NOMO-1 treated with dmso at 0.1 percent for 144 hours (cell line): ENCODE results near the gene TPSG1.
"Not testable (repeated sequence)": the region's sequence is repeated elsewhere in the genome, so short reads cannot be mapped to it uniquely, and the experiment has no call there.

Experiments used
- DNase-seq: peaks from one replicate; lab custom pipeline; 2025; ENCODE audit not compliant: unreplicated experiment; lab: John Stamatoyannopoulos, UW

Gene TPSG1

DNA sequence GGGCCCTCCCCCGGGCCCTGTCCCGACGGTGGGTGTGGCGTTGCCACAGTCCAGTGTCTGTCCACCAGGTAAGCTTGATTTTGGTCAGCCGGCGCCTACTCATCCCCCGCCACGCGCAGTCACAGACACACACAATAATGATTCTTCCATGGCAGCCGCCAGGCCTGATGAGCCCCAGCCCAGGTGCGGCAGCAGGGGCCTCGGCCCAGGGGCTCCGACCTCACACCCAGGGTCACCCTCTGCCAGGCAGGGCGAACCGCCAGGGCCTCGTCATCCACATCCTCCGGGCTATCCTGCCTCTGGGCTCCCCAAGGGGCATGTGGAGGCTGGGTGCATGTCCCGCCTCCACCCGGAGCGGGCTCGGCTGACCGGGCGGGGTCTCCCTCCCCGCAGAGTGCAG, 7.5 kb downstream of the TPSG1 start:
- DNase-seq = no peak

DNA sequence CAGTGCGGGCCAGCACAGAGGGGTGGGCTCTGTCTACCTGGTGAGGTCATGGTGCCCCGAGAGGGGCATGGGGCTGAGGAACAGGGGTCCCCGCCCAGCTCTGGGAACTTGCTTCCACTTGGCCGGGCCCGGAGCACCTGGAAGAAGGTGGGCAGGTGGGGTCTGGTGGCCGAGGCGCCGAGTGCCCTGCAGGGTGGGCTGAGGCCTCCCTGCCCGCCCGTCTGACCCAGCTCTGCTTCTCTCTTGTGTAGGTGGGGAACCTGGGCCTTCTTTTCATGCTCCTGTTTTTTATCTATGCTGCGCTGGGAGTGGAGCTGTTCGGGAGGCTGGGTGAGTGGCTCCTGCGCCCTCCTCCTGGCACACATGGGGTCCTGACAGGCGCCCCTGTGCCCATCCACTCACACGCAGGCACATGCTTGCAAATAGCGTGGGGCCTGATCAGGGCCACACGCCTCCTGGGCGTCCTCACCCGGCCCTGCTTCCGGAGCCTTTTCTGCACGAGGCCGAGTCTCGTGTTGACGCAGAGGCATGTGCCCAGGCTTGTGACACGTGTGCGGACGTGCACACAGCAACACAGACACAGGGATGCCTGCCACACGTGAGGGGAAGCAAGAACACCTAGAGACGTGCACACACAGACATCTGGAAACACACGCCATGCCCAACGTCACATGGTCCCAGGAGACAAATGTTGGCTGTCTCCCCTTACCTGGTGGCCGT, 8.2 kb downstream of the TPSG1 start:
- DNase-seq = no peak

DNA sequence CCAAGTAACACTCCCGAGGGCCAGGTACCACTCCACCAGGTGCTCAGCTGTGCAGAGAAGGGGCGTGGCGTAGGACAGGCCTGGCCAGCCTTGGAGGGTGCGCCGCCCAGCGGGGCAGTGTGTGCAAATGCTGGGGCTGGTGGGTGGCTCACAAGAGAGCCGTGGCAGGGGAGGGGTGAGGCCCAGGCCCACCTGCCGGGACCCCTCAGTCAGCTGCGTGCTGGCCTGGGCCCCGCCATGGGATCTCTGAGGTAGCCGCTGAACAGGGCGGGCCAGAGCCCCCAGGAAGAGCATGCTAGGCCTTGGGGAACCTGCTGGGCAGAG, 8.8 kb downstream of the TPSG1 start:
- no peak for DNase-seq

DNA sequence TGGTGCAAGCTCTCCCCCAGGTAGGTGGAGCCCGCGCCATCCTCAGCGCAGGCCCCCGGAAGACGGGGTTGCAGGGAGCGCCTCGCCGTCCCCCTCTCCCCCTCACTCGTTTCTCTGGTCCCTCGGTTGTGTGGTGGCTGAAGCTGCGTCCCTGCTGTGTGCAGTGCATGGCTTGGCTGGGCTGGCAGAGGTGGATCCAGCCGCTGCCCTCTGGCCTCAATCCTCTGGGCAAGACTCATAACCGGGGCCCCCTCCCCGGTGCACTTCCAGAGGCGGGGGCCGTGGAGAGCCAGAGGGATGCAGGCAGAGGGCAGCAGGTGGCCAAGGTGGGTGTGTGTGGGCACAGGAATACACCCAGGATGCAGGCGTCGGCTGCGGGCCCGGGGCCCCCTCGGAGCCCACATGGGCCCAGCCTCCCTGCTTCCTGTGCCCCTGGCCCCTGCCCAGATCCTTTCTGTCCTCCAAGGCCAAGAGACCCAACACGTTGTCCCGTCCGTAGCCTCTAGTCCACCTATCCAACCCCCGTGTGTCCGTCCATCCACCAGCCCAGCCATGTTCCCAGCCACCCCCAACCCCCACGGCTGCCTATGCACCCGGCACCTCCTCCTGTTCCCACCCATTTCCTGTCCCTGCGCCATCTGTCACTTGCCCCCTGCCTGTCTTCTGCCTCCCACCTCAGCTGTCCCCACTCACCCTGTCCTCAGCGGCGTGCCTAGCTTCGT, 9.3 kb downstream of the TPSG1 start:
- no peak for DNase-seq

DNA sequence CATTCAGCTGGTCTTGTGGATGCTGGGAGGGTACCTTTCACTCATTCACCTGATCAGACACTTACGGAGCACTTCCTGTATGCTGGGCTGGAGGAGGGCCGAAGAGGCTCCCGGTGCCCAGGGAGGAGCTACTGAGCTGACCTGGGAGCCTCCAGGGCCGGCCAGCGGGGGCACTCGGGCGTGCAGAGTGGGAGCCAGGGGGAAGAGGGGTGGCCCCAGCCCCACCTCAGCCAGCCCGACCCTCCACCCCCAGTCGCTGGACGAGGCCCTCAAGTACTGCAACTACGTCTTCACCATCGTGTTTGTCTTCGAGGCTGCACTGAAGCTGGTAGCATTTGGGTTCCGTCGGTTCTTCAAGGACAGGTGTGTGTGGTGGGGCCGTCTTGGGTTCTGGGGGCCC, 10.3 kb downstream of the TPSG1 start:
- no peak for DNase-seq

DNA sequence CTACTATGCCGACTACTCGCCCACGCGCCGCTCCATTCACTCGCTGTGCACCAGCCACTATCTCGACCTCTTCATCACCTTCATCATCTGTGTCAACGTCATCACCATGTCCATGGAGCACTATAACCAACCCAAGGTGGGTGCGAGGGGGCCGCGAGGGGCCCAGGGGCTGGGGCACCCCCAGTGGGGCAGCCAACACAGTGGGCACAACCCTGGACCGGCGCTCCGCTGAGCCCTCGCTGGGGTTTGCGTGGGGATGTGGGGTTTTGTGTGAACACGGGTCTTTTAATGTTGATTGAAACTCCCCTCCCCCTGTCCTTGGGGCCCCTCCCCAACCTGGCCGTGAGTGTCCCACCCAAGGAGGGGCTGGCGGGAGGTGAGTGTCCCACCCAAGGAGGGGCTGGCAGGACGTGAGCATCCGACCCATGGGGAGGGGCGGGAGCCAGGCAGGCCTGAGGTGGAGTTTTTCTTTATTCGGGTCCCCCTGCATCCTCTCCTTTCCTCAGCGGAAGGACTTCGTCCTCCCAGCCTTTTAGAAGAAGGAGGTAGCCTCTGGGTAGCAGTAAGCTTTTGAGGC, 11.2 kb downstream of the TPSG1 start:
- no peak for DNase-seq

DNA sequence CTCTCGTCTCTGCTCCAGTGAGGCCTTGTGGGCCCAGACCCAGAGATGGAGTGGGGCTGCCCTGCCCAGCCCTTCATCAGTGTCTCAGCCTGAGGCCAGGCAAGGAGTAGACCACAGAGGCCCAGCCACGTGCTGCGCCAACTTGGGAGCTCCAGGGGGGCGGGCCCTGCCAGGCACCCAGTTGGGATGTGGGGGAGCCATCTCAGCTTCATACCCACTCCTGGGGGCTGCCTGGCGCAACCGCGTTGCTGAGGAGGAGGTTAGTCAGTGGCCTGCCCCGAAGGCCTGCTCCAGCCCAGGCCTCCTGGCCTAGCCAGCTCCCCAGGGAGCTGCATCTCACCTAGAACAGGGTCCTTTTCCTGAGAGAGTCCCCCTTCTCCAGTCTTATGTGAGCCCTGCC, 11.8 kb downstream of the TPSG1 start:
- no peak for DNase-seq

DNA sequence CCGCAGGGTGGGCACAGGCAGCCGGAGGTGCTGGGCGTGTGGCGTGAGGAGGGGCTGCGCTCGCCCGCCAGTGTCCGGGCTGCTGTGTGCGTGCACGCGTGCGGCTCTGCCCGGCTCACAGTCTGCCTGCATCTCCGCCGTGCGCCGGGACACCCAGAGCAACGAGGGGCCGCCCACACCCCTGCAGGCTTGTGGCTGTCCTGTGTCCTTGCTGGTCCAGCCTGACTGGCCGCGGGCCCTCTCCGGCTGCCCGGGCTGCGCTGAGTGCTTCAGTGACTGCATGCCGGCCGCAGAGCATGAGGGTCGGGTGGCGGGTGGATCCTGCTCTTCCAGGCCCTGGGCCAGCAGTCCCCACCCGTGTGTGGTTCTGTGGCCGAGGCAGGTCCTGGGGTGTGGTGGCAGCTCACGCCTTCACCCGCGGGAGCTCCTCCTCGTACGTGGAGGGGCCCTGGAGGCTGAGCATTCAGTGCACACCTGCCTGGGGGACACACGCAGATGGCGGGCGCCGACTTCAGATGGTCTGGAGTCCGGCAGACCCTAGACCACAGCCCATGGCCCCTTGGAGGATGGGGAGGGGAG, 12.4 kb downstream of the TPSG1 start:
- DNase-seq = no peak

DNA sequence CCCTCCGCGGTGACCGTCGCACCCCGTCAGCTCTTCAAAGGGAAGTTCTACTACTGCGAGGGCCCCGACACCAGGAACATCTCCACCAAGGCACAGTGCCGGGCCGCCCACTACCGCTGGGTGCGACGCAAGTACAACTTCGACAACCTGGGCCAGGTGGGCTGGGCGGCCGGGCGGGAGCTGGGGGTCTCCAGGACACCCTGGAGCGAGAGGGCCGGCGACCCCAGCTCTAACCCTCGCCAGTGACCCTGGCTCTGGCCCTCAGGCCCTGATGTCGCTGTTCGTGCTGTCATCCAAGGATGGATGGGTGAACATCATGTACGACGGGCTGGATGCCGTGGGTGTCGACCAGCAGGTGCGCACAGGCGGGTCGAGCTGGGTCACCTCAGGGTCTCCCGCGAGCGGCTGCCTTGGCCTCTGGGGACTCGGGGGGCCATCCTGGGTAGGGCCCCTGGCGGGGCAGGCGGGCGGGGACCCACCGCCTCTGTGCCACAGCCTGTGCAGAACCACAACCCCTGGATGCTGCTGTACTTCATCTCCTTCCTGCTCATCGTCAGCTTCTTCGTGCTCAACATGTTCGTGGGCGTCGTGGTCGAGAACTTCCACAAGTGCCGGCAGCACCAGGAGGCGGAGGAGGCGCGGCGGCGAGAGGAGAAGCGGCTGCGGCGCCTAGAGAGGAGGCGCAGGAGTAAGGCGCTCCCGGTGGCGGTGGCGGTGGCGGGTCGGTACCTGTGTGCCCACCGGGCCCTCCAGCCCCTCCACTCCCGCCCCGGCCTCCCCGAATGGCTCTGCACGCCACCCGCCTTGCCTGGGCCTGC, 13.4 kb downstream of the TPSG1 start:
- no peak for DNase-seq

DNA sequence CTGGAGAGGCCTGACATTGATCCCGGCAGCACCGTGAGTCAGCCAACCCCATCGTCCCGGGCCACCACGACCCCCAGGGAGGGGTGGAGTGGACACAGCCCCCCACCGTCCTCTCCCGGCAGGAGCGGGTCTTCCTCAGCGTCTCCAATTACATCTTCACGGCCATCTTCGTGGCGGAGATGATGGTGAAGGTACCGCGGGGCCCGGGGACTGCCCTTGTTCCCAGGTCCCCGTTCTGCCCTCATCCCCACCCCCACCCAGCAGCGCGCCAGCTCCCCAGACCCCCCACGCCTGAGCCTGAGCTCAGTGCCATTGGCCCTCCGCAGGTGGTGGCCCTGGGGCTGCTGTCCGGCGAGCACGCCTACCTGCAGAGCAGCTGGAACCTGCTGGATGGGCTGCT, 14.6 kb downstream of the TPSG1 start:
- DNase-seq = no peak

DNA sequence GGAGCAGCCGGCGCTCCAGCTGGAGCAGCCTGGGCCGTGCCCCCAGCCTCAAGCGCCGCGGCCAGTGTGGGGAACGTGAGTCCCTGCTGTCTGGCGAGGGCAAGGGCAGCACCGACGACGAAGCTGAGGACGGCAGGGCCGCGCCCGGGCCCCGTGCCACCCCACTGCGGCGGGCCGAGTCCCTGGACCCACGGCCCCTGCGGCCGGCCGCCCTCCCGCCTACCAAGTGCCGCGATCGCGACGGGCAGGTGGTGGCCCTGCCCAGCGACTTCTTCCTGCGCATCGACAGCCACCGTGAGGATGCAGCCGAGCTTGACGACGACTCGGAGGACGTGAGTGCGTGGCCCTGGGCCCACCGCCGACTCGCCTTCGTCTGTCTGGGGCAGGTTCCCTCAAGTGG, 16.0 kb downstream of the TPSG1 start:
- no peak for DNase-seq

DNA sequence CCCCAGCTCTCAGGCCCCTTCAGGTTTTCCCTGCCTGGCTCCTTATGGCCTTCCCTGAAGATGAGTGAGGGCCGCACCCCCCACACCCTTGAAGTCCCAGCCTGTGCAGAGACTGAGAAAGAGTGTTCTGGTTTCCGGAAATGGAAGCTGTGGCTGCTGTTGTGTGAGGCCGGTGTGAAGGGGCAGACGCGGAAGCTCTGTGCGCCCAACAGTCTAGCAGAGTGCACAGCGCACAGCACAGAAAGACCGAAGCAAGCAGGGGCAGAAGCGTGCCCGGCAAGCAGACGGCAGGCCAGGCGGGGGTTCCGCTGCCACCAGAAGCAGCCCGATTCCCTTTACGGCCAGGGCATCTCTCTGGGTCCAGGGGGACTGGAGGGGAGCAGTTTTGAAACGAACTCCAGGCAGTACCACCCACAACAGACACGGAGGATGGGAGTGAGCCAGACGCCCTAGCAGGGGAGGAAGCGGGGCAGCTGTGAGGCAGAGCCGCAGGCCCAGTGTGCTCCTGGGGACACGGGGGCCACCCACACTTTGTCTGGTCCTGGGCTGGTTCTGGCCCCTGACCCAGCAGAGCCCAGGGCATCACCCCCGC, 16.7 kb downstream of the TPSG1 start:
- no peak for DNase-seq

DNA sequence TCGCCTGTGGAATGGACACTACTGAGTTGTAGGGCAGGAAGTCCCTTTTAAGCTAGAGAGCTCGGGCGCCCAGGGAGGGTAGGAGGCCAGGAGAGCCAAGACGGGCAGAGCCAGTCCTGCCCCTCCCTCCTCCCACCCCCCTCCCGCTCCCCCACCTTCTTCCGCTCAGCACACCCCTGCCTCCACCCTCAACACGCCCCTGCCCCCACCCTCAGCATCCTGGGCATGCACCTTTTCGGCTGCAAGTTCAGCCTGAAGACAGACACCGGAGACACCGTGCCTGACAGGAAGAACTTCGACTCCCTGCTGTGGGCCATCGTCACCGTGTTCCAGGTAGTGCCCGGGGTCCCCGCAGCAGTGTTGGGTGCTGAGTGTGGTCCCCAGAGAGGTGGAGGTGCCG, 18.3 kb downstream of the TPSG1 start:
- DNase-seq = no peak

DNA sequence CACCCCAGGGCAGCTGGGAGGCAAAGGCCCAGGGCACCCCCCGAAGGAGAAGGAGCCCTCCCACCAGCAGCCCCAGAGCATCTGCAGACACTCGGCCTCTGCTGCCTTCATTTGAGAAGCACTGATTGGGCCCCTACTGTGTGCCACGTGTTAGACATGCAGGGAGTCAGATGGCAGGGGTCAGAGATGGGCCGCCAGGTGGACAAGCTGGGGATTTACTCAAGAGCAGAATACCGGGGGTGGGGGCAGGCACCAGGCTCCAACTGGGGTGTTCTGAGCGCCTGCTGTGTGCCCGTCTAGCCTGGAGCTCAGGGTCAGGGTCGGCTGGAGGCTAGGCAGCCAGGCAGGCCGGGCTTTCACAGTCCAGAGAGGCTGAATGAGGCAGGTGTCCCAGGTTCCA, 18.7 kb downstream of the TPSG1 start:
- no peak for DNase-seq

DNA sequence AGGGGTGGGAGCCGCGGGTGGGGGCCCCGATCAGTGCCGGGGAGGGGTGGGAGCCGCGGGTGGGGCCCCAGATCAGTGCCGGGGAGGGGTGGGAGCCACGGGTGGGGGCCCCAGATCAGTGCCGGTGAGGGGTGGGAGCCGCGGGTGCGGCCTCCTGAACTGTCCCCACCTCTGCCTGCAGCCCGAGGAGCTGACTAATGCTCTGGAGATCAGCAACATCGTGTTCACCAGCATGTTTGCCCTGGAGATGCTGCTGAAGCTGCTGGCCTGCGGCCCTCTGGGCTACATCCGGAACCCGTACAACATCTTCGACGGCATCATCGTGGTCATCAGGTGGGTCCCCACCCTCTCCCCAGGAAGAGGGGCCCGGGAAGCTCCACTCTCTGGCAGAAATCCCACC, 20.1 kb downstream of the TPSG1 start:
- no peak for DNase-seq

DNA sequence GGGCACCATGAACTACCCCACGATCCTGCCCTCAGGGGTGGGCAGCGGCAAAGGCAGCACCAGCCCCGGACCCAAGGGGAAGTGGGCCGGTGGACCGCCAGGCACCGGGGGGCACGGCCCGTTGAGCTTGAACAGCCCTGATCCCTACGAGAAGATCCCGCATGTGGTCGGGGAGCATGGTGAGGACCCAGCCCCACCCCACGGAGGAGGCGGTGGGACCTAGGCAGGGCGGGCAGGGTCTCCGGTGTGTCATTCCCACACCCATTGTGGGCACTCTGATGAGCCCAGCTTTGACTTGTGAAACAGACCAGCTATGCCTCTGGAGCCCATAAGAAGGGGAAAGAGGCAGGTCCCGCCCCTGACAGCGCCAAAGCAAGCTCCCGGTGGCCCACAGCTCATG, 22.8 kb downstream of the TPSG1 start:
- no peak for DNase-seq

DNA sequence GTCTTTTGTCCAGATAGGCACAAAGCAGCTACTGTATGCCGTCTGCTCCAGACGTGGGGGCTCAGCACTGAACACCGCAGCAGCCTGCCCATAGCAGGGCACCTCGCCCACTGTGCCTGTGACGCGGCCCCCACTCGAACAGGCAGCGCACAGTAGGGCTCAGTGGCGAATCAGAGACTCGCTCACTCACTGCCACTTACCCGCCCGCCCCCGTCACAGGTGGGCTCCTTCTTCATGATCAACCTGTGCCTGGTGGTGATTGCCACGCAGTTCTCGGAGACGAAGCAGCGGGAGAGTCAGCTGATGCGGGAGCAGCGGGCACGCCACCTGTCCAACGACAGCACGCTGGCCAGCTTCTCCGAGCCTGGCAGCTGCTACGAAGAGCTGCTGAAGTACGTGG, 23.6 kb downstream of the TPSG1 start:
- DNase-seq = no peak

DNA sequence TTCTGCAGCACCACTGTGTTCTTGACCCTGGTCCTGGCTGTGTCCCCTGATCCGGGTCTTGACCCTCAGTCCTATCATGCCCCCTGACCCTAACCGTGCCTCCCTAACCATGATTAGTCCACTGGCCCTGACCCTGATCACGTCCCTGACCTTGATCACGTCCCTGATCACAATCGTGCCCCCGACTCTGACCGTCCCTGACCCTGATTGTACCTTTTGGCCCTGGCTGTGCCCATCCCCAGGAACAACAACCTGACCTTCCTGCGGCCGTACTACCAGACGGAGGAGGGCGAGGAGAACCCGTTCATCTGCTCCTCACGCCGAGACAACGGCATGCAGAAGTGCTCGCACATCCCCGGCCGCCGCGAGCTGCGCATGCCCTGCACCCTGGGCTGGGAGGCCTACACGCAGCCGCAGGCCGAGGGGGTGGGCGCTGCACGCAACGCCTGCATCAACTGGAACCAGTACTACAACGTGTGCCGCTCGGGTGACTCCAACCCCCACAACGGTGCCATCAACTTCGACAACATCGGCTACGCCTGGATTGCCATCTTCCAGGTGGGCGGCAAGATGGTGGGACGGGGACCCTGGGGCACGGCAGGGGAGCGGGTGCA, 24.9 kb downstream of the TPSG1 start:
- DNase-seq = no peak

DNA sequence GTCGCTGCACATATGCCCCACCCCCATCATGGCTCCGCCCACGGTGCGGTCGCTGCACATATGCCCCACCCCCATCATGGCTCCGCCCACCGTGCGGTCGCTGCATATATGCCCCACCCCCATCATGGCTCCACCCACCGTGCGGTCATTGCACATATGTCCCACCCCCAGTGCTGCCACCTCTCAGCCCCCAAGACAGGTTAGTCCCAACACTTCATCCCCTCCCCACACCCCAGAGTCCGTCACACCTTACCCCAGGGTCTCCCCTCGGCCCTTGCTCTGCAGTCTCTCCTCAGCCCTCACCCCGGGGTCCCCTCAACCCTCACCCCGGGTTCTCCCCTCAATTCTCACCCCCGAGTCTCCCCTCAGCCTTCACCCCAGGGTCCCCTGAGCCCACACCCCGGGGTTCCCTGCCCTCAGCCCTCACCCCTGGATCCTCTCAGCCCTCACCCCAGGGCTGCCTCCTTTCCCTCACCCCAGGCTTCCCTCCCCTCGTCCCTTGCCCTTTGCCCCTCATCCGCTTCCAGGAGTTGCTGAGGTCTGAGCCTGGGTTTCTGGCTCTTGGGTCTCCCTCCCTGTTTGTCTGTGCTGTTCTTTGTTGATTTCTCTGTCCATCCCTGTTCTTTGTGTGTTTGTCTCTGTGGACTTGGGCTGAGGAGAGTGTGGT, 25.6 kb downstream of the TPSG1 start:
- no peak for DNase-seq

DNA sequence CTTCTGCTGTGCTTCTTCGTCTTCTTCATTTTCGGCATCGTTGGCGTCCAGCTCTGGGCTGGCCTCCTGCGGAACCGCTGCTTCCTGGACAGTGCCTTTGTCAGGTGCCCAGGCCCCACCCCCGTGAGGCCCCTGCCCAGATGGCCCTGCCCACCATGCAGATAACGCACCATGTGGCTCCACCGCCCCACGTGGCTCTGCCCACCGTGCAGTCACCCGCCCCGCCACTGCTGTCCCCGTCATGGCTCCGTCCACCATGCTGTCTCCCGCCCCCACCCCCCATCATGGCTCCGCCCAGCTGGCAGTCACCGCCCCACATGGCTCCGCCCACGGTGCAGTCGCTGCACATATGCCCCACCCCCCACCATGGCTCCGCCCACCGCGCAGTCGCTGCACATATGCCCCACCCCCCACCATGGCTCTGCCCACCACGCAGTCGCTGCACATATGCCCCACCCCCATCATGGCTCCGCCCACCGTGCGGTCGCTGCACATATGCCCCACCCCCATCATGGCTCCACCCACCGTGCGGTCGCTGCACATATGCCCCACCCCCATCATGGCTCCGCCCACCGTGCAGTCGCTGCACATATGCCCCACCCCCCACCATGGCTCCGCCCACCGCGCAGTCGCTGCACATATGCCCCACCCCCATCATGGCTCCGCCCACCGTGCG, 26.3 kb downstream of the TPSG1 start:
- DNase-seq = not testable (repeated sequence)
